Activated CD4-positive, alpha-beta T cell treated with anti-CD3 and anti-CD28 coated beads, Interleukin-2, amount 50 U/mL, for 24 hours (primary cell): ENCODE data around the gene TGM3.

Experiments used
- DNase-seq, 2 donors: peaks; one replicate each; pipeline ENCODE4 v3.0.0-alpha.2; 2020; ENCODE audit warnings: low read depth in 1 of 2, low spot score in 1 of 2

The TGM3 gene

DNA sequence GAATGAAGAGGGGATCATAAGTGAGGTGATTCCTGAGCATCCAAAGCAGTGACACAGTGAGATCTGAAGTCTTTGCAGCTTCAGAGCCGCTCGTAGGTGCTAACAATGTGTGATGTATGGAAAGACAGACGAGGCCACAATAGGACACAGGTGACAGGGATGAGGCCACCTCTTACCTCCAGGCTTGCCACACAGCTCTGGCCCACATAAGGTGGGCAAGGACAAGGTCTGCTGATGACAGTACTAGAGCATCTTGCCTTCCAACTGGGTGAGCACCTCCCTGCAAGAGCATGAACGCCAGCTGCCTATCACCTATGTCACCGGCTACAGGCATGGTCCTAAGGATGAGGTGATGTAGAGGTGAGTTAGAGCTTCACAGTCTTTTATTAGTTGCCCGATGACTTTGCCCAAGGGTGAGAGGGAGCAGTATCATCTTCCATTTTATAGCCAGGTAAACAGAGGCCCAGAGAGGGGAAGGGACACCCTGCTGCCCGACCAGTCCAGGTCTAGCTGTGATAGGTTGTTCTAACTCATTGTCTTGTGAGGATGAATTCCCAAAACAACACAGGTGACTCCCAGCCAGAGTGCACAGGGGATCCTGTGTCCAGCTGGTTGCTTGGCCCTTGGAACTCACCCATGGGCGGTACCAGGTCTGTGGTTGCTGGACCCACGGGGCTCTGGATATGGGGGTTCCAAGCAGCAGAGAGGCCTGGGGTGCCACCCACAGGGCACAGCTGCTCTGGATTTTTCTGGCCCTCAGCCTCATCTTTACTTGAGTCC is 78.7 kb downstream of the TGM3 start:
- no peak for DNase-seq

DNA sequence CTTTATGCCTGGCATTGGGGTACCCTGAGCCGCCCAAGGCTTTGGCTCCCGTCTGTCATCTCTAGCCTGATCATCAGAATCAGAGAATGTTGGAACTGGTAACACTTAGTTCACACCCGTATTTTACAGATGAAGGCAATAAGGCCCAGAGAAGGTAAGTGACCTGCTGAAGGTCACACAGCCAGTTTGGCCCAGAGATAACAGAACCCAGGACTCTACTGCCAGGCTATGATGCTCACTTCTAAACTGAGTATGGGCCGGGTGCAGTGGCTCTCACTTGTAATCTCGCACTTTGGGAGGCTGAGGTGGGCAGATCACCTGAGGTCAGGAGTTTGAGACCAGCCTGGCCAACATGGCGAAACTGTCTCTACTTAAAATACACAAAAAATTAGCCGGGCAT is 83.1 kb downstream of the TGM3 start:
- DNase-seq, result no peak

DNA sequence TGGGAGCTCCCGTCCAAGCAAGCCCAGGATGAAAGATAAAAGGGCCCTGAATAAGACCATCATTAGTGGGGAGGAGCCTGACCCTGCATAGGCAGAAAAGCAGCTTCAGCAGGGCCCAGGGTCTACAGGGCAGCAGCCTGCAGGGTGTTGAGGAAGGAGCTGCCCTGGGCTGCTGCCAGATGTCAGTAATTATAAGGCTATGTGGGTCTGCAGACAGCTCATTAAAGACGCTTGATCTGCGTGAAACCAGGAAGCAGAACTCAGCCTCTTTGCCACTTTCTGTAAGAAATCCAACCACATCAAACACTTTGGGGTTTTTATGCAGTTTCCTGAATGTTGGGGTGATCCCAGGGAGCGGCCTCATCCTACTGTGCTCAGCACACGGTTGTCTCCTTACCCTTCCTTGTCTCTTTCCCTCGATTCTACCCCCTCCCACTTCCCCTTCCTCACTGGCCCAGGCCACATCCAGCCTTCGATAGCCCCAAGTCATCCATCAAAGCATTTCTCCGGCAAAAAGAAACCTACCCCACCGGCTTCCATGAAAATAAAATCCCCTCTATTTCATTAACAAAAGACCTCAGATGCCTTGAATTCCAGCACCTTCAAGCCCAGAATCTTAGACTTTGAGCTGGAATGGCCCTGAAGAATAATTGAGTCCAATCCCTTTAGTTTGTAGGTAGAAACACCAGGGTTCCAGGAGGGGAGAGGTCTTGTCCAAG is 83.9 kb downstream of the TGM3 start:
- no peak for DNase-seq

DNA sequence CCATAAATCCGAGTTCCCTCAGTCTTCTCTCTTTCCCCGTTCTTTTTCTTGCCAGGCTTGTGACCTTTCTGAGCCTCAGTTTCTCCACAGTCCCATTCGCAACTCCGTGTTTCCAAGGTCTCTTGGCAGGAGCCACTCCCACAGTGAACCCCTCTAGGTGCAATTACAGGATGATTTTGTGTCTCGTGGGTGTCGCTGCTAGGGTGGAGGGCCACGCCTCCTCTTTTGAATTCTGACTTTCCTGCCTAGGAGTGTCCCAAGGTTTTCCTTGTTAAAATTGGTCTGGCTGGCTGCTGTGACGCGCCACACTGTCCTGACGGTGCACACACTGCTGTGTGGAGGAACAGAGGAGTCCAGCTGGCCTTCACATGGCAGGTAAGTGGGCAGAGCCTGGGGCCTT is 84.8 kb downstream of the TGM3 start, which contains the start of gene TGM6:
Gene TGM6 (plus strand): TSS at position 301 of the 400 bp plus-strand sequence. CDS start 68 bp downstream, at position 369.
- no peak for DNase-seq

DNA sequence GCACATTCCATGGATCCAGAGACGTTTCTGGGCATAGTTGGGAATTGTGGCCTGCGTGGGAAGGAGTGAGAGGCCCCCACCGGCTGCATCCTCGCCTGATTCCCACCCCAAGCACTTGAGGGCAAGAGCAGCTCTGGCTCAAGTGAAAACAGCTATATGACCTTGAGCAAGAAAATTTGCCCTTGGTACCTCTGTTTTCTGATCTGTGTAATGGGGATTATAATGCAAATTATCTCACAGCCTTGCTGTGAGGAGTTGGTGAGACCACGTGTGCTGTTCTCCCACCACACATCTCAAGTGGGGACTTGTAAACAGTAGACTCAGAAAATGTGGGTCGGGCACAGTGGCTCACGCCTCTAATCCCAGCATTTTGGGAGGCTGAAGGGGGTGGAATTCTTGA is 85.5 kb downstream of the TGM3 start:
- DNase-seq, result no peak

DNA sequence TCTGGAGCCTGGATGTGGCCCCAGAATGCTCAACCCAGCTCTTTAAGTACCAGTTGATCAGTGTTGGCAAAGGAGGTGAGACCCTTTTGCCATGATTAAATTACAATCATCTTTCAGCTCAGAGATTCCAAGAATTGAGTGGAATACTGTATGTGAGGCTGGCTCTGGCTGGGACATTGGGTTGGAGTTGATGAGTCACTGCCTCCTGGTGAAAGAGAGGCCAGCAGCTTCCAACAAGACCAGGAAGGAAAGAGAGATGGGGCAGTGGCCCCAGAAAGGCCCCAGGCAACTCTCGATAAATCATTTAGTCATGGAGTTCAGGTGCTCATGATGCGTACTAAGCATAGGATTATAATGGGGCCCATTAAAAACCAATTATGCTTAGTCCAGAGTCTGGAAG is 87.0 kb downstream of the TGM3 start:
- no peak for DNase-seq

DNA sequence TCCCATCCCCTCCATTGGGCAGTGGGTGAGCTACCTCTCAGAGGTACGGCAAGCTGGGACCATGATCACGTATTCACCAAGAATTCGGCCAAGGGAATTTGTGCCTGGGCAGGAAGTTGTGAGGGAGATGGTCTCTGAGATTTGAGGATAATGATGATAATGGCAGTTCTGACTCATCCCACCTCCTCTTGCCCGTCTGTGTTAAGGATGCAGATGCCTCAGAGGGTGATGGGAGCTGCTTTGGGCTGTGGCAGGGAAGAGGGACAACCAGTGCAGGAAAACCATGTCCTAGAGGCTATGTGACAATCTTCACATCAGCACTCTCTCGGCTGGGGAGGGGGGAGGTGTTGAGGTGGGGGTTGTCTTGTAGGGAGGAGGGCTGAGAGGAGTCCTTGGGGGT is 89.2 kb downstream of the TGM3 start:
- DNase-seq, result no peak

DNA sequence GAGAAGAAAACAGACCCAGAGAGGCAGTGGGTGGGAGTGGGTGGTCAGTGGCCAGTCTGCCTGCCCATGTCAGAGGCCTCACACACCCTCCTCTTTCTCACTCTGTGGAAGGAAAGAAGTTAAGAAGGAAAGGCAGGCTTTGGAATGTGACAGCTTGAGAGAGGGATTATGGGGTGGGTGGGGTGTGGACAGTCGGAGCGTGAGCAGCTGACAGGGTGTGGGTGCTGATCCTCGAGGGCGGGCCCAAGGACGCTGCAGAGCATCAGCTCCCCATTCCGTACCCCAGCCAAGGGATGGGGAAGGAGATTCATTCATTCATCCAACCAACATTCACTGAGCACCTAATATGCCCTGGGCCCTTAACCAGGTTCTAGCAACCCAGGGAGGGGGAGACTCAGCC is 89.7 kb downstream of the TGM3 start:
- DNase-seq, result no peak

DNA sequence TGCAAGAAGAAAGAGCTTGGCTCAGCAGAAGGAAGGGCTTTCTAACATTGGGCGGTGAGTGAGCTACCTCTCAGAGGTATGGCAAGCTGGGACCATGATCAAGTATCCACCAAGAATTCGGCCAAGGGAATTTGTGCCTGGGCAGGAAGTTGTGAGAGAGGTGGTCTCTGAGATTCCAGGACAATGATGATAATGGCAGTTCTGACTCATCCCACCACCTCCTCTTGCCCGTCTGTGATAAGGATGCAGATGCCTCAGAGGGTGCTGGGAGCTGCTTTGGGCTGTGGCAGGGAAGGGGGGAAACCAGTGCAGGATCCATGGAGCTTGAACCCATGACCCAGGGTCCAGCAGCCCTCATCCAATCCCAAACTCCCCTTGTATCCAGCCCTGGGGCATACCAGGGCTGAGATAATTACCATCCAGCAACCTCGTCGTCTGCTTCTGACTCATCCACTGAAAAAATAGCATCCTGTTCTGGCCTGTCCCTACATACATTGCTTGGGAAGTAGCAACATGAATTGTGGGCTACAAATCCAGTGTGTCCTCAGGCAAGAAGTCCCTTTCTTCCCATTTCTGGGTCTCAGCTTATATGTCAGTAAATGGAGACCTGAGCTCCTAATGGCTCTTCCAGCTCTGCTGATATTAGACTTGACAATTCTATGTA is 90.8 kb downstream of the TGM3 start:
- no peak for DNase-seq

DNA sequence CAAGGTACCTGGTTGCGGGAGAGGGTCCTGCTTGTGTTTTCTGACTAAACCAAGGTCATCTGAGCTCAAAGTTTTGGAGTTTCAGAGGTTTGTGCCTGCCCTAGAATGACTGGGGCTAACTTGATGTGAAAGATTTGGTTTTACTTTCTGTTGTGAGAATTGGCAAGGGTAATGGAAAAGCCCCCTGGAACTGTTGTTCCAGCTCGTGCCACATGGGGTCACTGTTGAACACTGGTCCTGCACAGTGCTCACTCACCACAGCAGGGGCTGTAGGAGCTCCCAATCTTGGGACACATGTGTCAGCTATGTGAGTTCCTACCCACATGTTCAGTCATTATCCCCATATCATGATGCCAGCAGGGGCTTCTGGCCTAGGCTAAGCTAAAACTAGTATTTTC is 91.4 kb downstream of the TGM3 start:
- peak; percentile 20 to 39 for DNase-seq

DNA sequence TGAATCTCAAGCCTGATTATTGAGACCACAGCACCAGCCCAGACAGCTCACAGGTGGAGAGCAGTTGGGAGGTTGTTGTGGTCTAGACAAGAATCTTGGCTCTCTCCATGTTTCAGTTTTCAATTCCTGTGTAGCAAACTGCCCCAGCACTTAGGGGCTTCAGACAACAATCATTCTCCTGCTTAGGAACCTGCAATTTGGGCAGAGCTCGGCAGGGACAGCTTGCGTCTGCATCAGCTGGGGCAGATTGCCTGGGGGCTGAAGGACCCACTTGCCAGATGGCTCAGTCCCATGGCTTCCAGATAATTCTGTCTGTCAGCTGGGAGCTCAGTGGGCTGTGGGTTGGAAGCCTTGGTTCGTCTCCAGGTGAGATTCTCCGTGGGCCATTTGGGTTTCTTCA is 91.8 kb downstream of the TGM3 start:
- no peak for DNase-seq
